Measurements from ENCODE around the gene LRWD1. TPM values are rescaled to one million over a fixed set of nuclear protein-coding genes. Genes with fewer than 3 reads are reported as not detected.
A peak's percentile ranks its signal among the peaks of the same experiment; 100 is the strongest.
"Not testable (repeated sequence)": the region's sequence is repeated elsewhere in the genome, so short reads cannot be mapped to it uniquely, and the experiment has no call there.

The LRWD1 gene
- total RNA-seq, 1 experiment from 2014 or later, result 55.8 TPM

DNA sequence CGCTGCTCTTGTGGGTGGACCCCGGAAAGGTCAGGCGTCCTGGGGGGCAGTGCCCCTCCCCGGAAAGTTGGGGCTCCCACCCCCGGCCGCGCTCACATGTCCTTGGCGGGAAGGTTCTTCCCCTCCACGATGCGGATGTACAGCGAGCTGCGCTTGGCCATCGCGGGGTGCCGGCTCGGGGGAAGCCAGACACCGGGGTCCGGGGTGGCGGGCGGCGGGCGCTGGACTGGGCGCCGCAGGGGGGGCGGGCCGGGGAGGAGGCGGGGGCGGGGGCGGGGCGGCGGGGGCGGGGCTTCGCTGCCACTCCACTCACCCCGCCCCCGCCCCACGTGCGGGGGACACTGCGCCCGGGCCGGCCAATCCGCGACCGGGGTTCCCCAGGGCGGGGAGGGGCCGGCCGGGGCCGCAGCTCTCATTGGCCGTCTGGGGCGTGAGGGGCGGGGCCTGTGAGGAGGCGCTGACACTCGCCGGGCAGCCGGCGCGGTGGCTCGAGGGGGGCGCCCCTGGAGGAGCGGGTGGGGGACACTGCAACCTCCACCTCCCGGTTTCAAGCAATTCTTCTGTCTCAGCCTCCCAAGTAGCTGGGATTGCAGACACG, 52.9 kb downstream of the LRWD1 start, which contains the start of gene RASA4B:
Gene RASA4B, minus strand, starts transcription at position 228 of the 598 bp plus-strand sequence. Its CDS starts 67 bp downstream, at position 161.
- POLR2A ChIA-PET; DNase-seq (ENCODE audit: low read depth, low spot score); H3K4me1 ChIP-seq (ENCODE audit: control insufficient read depth, insufficient read depth, low read length); H3K27me3 ChIP-seq (ENCODE audit: control insufficient read depth, insufficient read depth, low read length); BruUV-seq (replicated peaks); H3K36me3 ChIP-seq (ENCODE audit: control insufficient read depth, insufficient read depth, low read length); H3K27ac ChIP-seq (ENCODE audit: low read length); intact Hi-C loops (cut with micrococcal nuclease; ENCODE audit: unreplicated experiment); in situ Hi-C loops (cut with HindIII; ENCODE audit: low pct_unique_long_range_greater_than_20kb, low sequenced_read_pairs); H3K9me3 ChIP-seq (ENCODE audit: control insufficient read depth, insufficient read depth, low read depth, low read length); CTCF ChIA-PET: not testable (repeated sequence)
- peak within 1 kb of the TSS; percentile 25 to 29; a peak in 2 of 4 replicates for H3K4me3 ChIP-seq (ENCODE audit: low read depth in 2 of 2, low read length in 2 of 2)
- peak; percentile 92 for ATAC-seq

- in situ Hi-C loops (cut with HindIII; ENCODE audit: low pct_unique_long_range_greater_than_20kb, low sequenced_read_pairs); POLR2A ChIA-PET: not testable (repeated sequence)
Measured at GRCh38 chr7:102520797-102521196, 56.0 kb downstream of the LRWD1 start.

More at GRCh38 chr7:102520797-102521196, 56.0 kb downstream of the LRWD1 start:
- intact Hi-C loops (cut with micrococcal nuclease; ENCODE audit: unreplicated experiment); H3K9me3 ChIP-seq (ENCODE audit: control insufficient read depth, insufficient read depth, low read depth, low read length); DNase-seq (ENCODE audit: low read depth, low spot score); H3K27me3 ChIP-seq (ENCODE audit: control insufficient read depth, insufficient read depth, low read length); H3K4me1 ChIP-seq (ENCODE audit: control insufficient read depth, insufficient read depth, low read length); H3K4me3 ChIP-seq (ENCODE audit: low read depth in 2 of 2, low read length in 2 of 2); BruUV-seq (replicated peaks); ATAC-seq; H3K36me3 ChIP-seq (ENCODE audit: control insufficient read depth, insufficient read depth, low read length); CTCF ChIA-PET; H3K27ac ChIP-seq (ENCODE audit: low read length): not testable (repeated sequence)

Small RNA genes within 50 kb of the gene (microRNA-seq; reads per million reads assigned to microRNA genes)
- gene MIR4467 (ENCODE audit: unreplicated experiment) (not detected), gene MIR5090 (ENCODE audit: unreplicated experiment) (11.4 reads per million, percentile 32 among the genes with 10 or more reads in this experiment)

Other genes starting within 250 kb of the LRWD1 start
- 2.8 TPM for gene SH2B2, start 178.1 kb upstream of the LRWD1 start, total RNA-seq (2021; ENCODE audit: unreplicated experiment)
- gene SPDYE6, start 108.5 kb upstream of the LRWD1 start, total RNA-seq (2021; ENCODE audit: unreplicated experiment), result not detected
- 24.9 TPM for gene PRKRIP1, start 68.6 kb upstream of the LRWD1 start, total RNA-seq (2021; ENCODE audit: unreplicated experiment)
- gene ORAI2, start 31.4 kb upstream of the LRWD1 start, total RNA-seq (2021; ENCODE audit: unreplicated experiment), result 76.9 TPM
- 19.0 TPM for gene ALKBH4, start 121 bp upstream of the LRWD1 start, total RNA-seq (2021; ENCODE audit: unreplicated experiment)
- 69.4 TPM for gene POLR2J, start 13.9 kb downstream of the LRWD1 start, total RNA-seq (2021; ENCODE audit: unreplicated experiment)
- gene RASA4B, start 52.8 kb downstream of the LRWD1 start, total RNA-seq (2021; ENCODE audit: unreplicated experiment), result 1.2 TPM
- gene UPK3BL2, start 78.7 kb downstream of the LRWD1 start, total RNA-seq (2021; ENCODE audit: unreplicated experiment), result 14.4 TPM
- gene SPDYE2, start 86.2 kb downstream of the LRWD1 start, total RNA-seq (2021; ENCODE audit: unreplicated experiment), result not detected
- 28.1 TPM for gene POLR2J3, start 107.6 kb downstream of the LRWD1 start, total RNA-seq (2021; ENCODE audit: unreplicated experiment)
- gene RASA4, start 151.8 kb downstream of the LRWD1 start, total RNA-seq (2021; ENCODE audit: unreplicated experiment), result 7.1 TPM
- gene UPK3BL1, start 177.8 kb downstream of the LRWD1 start, total RNA-seq (2021; ENCODE audit: unreplicated experiment), result 23.1 TPM
- gene SPDYE2B, start 185.3 kb downstream of the LRWD1 start, total RNA-seq (2021; ENCODE audit: unreplicated experiment), result not detected
- 10.0 TPM for gene POLR2J2, start 206.7 kb downstream of the LRWD1 start, total RNA-seq (2021; ENCODE audit: unreplicated experiment)